Measurements from ENCODE around the gene ASTL. TPM values are rescaled to one million over a fixed set of nuclear protein-coding genes. Genes with fewer than 3 reads are reported as not detected.
A peak's percentile ranks its signal among the peaks of the same experiment; 100 is the strongest.

The ASTL gene
- total and polyA plus RNA-seq, 9 of the 15 experiments (the other 6 are each of a cell fraction or from before 2014, with no cell fraction given) = not detected

DNA sequence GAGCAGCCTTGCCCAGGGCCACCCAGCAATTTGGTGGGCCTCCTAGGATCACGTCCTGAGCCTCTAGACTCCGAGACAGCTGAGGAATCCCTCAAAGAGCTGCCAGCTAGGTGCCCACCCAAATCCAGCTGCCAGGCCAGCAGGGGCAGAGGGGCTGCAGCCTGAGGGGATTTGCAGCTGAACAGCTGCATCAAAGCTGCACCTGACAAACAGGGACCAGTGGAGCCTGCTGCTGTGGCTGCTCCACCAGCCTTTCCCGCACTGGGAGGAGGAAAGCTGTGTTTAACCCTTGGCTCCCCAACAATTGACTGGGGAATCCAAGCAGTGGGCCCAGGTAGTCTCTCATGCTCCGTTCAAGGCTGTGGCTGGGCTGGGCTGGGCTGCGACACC, 30.2 kb downstream of the ASTL start:
- H3K9me1 ChIP-seq (ENCODE audit: control insufficient read depth, insufficient read depth, low read length) = no peaks in the 10 kb centered on the region
- in situ Hi-C loops (cut with MboI) = no loop called here
- TF ChIP-seq XRCC3 (IDR thresholded peaks at IDR 0.05) (no peak), IRF2 (CRISPR knock-in tag; IDR thresholded peaks at IDR 0.05) (no peak), ZBTB40 (IDR thresholded peaks at IDR 0.05) (no peak), ZBTB40 (CRISPR knock-in tag; IDR thresholded peaks at IDR 0.05) (no peak), ZFX (CRISPR knock-in tag; IDR thresholded peaks at IDR 0.05) (no peak), NR2C2 (CRISPR knock-in tag; IDR thresholded peaks at IDR 0.05) (no peak), NR2C2 (tag; IDR thresholded peaks at IDR 0.05) (no peak), POLR2AphosphoS2 (IDR thresholded peaks at IDR 0.05; ENCODE audit: low read length) (no peak)
- TF ChIP-seq, protein P1, sequence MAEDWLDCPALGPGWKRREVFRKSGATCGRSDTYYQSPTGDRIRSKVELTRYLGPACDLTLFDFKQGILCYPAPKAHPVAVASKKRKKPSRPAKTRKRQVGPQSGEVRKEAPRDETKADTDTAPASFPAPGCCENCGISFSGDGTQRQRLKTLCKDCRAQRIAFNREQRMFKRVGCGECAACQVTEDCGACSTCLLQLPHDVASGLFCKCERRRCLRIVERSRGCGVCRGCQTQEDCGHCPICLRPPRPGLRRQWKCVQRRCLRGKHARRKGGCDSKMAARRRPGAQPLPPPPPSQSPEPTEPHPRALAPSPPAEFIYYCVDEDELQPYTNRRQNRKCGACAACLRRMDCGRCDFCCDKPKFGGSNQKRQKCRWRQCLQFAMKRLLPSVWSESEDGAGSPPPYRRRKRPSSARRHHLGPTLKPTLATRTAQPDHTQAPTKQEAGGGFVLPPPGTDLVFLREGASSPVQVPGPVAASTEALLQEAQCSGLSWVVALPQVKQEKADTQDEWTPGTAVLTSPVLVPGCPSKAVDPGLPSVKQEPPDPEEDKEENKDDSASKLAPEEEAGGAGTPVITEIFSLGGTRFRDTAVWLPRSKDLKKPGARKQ (CRISPR knock-in tag; IDR thresholded peaks at IDR 0.05) = no peak

More for the DNA sequence above, 30.2 kb downstream of the ASTL start:
- WGBS (ENCODE audit: insufficient coverage, low coverage, missing lambda C conversion rate) = 3% methylated on average over 5 of the region's 5 CpGs
- H3K4me1 ChIP-seq (replicated peaks in 1 of 2; ENCODE audit: control insufficient read depth in 2 of 2, insufficient read depth in 2 of 2, low read length in 2 of 2) = peaks cover 0 to 3% of the 10 kb centered on the region in 2 experiments; a peak in 2 of 5 replicates
- DNase-seq (ENCODE audit: extremely low read depth in 1 of 4, low spot score in 3 of 4) = no peak
- BruUV-seq (replicated peaks) = no TSS peak
- H3K4me2 ChIP-seq (ENCODE audit: insufficient read depth, low read length) = no peak overlapping the region
- H3K27ac ChIP-seq (ENCODE audit: extremely low read depth, low read depth, low read length) = no peak overlapping the region
- no peak for FAIRE-seq
- no peak for ATAC-seq
- H3K9me3 ChIP-seq (replicated peaks; ENCODE audit: control insufficient read depth, insufficient read depth, low read depth, low read length) = no peaks in the 10 kb centered on the region
- intact Hi-C loops (cut with micrococcal nuclease) = no loop called here
- H4K20me1 ChIP-seq (replicated peaks; ENCODE audit: control insufficient read depth, insufficient read depth, low read length) = no peaks in the 10 kb centered on the region
- H3K4me3 ChIP-seq = no peak overlapping the region
- H2AFZ ChIP-seq (ENCODE audit: low read depth, low read length) = no peak overlapping the region
- ChIA-PET POLR2A (interaction anchor here (0.6 to 2.3 kb wide), 3 partner anchors 8 to 32 kb away, joined by 3 to 6 read pairs (median 4); partner anchors contain the start of gene ADRA2B), CTCF (ENCODE audit: low intra/inter-chr PET ratio) (no interaction called here)
- peaks cover 0 to 50% of the 10 kb centered on the region in 2 experiments; a peak in 3 of 5 replicates for H3K27me3 ChIP-seq (ENCODE audit: control insufficient read depth in 2 of 2, insufficient read depth in 2 of 2, low read length in 2 of 2)
- peak overlapping the region in 1 of 2 experiments; percentile 17; a peak in 1 of 4 replicates for H3K9ac ChIP-seq (ENCODE audit: insufficient read depth in 1 of 2, low read depth in 2 of 2, low read length in 2 of 2)
- H3K79me2 ChIP-seq (ENCODE audit: control insufficient read depth, insufficient read depth, low read length) = no peaks in the 10 kb centered on the region
- H3K36me3 ChIP-seq (ENCODE audit: control insufficient read depth, insufficient read depth, low read length) = no peaks in the 10 kb centered on the region
